ENCODE measurements around the gene TST.

TST gene

DNA sequence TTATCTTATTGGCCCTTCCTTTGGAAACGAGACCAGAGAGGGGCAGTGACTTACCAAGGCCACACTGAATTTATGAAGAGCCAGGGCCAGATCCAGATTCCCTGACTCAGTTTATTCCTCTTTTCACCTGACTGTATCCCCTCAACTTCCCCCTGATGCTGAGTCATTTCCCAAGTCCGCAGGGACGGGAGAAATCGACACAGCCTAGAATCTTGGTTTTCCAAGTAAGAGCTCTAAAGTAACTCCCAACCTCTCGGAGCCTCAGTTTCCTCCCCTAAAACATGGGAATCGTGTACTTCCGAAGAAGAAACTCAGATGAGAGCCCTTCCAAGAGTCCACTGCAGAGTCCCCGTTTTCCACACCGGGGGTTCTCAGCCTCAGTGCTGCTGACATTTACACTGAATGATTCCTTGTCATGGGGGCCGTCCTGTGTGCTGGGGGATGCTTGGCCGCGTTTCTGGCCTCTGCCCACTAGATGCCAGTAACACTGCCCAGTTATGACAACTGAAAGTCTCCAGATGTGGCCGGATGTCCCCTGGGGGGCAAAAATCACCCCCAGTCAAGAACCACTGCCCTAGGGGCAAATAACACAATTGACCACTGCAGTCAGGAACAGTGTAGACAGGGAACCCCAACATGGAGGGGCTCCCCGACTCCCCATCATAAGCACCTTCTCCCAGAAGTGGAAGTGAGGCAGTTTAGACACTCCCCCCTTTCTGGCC lies 11.5 kb upstream of the TST start:
- no peak for DNase-seq

DNA sequence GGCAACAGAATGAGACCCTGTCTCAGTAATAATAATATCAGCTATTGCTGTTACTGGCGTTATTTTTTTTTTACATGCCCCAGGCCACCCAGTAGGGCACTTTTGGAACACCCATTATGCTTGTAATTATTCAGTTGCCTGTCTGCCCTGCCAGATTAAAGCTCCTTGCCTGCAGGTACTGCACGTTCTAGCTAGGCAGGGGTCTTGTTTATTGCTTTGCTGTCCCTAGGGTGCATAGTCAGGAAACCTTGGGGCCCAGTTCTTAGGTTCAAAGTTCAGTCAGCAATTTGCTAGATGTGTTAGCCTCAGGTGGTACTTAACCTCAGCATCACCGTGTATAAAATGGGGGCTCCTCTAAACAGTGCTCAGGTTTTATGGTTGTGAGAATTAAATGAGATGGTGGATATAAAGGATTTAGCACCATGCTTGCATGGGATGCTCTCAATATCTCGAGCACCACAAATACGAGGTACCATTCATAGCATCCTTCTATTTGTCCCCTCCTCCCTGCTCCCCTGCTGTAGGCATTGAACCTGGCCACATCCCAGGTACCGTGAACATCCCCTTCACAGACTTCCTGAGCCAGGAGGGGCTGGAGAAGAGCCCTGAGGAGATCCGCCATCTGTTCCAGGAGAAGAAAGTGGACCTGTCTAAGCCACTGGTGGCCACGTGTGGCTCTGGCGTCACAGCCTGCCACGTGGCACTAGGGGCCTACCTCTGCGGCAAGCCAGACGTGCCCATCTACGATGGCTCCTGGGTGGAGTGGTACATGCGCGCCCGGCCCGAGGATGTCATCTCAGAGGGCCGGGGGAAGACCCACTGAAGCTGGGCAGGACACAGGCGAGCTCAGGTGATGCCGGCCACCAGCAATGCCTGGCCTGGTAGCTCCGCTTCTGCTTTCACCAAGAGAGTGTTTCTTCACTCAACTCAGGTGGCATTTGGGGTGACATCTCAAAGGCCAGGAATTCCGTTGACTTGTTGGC lies 9.7 kb upstream of the TST start:
- DNase-seq, result no peak

DNA sequence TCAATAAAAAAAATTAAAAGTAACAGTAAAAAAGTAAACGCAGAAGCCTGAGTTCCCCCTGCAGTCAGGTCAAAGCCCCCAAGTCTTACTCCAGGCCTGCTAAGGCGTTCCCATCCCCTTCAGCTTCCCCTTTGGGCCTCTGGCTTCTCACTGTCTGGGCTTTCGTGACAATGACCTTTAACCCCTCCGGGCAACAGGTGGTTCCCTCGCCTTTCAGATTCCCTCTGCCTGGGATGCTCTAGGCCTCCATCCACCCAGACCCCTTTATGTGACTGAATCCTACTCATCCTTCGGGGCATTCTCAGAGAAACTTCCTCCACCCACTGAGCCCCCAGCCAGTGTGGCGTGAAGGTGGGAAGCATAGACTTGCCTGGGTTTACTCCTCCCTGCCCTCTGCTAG lies 8.3 kb upstream of the TST start:
- DNase-seq, result no peak

DNA sequence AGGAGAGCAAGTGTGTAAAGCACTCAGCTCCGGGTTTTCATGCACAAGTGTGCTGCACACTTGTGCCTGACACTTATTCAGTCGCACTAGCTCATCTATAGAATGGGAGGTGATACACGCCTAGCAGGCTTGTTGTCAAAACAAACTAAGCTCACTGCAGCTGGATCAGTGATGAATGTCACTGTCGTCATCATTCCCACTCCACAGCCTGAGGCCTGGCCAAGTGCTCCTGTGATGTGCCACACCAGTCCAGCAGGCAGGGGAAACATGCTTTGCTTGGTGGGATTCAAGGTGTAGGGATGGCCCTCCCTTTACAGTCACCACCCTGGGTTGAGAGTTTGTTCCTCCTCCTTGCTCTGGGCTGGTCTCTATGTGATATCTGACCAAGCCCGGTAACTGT lies 7.1 kb upstream of the TST start:
- no peak for DNase-seq

DNA sequence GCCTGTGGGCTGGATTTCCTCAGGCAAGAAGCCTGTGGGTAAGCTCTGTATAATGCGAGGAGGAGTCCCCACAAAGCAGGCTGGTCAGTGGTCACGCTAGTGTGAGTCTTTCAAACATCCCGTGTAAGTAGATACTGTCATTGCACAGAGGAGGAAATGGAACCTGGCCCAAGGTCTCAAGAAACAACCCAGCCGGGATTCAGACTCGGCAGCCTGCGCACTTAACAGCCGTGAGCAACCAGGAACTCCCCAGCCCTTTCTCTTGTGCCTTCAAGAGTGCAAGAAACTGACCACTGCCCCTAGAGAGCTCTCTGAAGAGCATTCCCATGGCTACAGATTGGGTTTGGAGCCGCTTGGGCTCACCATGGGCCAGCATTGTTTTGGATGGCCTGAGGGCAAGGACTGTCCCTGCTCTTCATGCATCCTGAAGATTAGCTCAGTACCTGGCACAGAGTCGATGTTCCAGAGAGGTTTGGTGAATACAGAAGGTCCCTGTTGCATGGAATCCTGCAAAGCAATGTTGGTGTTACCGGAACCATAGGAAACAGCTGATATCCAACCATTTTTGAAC lies 6.3 kb upstream of the TST start:
- DNase-seq, result no peak

DNA sequence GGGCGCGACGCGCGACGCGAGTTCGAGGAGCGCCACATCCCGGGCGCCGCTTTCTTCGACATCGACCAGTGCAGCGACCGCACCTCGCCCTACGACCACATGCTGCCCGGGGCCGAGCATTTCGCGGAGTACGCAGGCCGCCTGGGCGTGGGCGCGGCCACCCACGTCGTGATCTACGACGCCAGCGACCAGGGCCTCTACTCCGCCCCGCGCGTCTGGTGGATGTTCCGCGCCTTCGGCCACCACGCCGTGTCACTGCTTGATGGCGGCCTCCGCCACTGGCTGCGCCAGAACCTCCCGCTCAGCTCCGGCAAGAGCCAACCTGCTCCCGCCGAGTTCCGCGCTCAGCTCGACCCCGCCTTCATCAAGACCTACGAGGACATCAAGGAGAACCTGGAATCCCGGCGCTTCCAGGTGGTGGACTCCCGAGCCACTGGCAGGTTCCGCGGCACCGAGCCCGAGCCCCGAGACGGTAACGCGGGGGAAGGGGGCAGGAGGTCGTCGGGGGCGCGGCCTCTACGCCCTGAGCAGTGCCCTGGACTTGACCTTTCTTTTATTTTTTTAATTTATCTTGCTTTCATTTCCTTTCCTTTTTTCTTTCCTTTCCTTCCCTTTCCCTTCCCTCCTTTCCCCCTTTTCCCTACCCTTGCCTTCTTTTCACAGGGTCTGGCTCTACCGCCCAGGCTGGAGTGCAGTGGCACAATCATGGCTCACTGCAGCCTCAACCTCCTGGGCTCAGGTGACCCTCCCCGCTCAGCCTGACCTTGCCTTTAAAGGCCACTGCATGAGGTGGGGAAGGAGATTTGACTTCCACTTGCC lies 5.3 kb upstream of the TST start:
- no peak for DNase-seq

DNA sequence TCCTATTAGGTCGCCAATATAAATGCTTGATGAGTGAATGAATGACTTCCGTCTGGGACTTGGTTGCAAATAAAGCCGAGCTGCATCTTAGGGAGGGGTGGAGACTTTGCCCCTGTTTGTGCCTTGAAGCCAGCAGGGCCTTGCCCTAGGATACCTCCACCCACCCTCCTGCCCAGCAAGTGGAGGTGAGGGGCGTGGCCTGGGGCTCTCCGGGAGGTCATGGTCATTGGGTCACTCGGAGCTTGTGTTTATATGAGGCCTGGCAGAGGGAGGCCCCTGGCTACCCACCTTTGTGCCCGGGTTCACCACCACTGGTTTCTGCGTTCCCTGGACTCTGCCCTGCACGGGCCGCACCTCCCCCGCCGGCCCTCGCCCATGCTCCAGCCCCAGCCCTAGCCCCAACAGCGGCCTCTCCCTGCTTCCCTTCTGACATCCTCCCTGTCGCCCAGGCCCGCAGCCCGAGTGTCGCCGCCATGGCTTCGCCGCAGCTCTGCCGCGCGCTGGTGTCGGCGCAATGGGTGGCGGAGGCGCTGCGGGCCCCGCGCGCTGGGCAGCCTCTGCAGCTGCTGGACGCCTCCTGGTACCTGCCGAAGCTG lies 4.6 kb upstream of the TST start:
- no peak for DNase-seq

DNA sequence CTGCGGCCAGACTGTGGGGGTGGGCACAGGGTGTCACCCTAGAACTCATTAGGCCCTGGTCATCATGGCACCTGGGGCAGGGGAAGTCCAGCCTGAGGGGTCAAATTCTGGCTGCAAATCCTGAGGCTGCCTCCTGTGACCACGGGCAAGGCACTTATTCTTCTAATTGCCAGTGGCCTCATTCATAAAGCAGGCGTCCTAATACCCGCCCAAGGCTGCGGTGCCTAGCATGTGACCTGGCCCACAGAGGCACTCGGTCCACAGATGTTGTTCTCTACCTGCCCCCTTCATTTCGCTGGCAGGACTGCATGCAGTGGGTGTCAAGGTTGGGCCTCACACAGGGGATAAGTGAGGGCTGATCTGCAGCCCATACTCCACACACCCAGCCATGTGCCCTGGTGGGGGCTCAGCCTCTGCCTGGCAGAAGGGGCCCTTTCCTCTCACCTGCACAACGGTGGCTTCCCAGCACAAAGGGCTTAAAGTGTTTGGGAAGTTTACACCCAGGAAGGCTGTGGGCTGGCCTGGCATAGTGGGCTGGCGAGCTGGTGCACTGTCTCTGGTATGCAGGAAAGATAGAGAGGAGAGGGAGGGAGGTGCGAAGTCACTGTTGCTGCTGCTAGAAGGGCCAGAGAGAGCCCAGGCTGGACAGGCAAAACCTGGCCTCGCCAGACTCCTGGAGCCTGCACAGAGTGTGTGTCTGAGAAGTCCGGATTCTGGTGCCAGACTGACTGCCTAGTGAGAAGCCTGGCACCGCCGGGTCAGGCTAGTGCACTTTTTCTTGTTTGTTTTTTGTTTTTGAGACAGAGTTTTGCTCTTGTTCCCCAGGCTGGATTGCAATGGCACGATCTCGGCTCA lies 3.5 kb upstream of the TST start:
- DNase-seq, result no peak

DNA sequence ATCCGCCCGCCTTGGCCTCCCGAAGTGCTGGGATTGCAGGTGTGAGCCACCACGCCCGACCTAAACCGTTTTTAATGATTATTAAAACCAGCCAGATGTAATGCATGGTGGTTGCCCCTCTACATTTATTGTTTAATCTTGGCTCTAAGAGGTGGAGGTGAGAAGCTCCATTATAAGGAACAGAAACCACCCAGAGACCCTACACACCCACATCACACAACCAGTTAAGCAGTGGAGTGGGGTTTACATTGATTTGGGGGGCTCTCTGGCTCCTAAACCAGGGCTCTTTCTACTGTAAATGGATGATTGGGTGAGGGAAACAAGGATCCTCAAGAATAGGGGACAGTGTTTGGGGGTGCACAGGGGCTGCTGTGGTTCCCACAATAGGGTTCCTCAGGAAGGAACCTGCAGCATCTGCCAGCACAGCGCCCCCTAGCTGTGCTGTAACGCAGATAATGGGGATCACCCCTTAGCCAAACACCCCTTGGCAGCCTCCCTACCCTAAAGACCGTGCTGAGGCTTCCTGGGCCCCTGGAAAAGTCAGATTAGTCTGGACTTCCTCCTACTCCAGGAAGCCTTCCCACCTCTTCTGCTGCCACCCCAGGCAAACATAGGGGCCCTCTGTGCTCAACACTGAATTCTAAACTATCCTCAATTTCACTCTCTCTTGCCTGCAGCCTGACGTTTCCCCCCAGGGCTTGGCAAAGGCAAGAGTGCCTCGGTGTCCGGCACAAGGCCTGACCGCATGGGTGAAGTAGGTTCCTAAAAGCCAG lies 2.6 kb upstream of the TST start:
- DNase-seq, result no peak

DNA sequence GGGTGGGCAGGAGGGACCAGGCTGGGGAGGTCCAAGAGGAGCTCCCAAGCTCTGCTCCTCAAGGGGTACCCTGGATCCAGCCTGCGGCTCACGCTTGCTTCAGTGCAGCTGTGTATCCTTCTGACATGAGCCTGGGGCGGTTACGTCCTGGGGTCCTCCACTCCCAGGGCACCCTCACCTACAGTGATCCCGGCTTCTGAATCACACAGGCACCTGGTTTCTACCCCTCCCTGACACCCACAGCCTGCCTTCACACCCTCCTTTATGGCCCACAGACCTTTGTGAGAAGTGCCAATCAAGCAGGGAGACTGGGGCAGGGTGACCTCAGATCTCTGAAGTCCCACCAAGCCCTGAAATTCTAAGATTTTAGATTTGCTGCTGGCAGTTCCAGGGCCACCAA lies 1.8 kb upstream of the TST start:
- DNase-seq, result no peak

DNA sequence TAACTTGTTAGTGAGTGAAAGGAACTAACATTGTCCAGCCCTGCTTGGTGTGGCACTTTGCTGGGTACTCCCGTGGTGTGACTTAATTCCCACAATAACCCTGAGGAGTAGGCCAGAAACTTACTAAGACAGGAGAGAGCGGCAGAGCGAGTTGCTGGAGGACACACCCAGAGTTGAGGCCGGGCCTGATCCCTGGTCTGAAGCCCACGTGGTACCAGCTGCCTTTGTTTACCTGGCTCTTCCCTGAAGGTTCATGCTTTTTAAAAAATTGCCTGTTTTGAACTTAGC lies 889 bp upstream of the TST start:
- DNase-seq, result no peak

DNA sequence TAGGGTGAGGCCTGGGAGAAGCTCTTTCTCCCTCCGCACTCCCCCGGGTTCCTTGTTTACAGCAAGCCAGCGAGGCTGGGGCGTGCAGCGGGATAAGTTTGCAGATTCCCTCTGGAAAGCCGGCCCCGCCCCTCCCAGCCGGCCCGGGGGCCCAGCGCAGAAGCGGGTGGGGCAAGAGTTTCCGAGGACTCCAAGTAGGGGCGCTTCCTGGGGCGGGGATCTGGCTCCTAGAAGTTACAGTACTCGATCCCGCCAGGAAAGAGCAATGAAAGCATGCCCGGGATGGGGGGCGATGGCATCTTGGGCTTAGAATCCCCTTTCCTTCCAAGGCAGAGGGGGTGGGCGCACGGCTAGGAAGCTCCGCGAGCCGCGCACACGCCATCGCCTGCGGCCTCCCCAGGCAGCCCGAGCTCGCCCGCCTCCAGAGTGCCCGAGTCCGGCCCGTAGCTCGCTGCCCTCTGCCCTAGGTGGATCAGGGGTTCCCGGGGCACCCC lies 385 bp downstream of the TST start:
- no peak for DNase-seq

DNA sequence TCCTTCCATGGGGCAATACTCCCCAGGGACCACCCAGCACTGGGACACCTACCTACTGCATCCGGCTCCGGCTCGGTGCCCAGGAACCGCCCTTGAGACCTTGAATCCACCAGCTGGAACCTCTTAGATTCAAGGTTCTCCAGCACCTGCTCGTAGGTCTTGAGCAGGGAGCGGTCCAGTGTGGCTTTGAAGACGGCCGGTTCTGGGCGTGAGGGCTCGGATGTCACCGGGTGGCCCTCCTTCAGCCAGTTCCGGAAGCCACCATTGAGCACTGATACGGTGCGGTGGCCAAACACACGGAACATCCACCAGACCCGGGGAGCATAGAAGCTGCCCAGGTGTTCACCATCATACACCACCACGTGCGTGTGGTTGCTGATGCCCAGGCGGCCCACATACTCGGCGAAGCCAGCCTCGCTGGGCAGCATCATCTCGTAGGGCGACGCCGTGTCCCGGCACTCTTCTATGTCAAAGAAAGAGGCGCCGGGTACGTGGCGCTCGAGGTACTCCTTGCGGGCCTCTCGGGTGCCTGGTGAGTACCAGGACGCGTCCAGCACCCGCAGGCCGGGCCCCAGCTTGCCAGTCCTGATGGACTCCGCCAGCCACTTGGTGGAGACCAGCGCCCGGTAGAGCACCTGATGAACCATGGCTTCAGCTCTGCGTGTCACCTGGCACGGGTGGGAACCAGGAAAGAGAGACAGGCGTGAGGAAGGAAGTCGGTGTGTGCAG lies 997 bp downstream of the TST start:
- no peak for DNase-seq

DNA sequence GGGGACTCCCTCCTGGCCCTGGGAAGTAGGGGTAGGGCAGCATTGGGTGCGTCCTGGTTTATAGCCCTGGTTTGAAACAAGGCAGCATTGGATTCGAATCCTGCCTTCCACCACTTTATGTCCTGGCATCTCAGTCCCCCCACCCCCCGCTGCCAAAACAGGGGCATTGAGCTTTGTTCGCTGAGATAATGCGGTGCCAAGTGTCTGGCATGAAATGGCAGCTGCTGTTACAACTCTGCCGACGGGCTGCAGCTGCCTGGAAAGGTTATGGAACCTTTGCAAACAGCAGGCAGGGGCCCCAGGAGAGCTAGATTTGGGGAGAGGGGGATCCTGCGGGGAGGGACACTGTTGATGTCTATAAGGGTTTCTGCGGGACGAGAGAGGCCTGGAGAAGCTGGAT lies 1.9 kb downstream of the TST start:
- no peak for DNase-seq

DNA sequence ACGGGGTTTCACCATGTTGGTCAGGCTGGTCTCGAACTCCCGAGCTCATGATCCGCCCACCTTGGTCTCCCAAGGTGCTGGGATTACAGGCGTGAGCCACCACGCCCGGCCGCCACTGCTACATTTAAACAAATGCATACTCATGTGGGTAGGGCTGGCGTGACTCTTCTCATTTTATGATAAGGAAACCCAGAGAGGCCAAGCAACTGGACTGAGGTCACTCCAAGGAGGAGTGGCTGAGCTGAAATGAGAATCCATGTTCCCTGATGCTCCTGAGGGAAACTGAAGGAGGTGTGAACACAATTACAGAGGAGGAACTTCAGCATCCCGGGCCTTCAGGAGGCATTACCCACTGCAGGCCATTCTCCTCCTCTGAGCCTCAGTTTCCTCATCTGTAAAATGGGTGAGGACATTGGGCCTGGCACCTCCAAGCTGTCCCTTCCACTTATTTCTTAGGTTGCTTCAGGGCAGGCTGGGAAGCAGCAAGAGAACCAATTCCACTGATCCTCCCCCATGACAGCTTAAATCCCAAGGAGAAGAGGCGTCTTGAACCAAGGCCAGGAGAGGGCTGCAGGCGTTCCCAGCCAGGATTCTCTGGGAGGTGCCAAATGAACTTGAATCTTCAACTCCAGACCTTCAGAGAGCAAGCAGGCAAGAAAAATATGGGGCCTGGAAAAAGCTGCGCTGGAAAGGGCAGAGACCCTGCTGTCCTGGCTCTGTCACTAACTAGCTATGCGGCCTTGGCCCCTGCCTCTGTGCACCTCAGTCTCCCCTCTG lies 2.9 kb downstream of the TST start:
- no peak for DNase-seq

DNA sequence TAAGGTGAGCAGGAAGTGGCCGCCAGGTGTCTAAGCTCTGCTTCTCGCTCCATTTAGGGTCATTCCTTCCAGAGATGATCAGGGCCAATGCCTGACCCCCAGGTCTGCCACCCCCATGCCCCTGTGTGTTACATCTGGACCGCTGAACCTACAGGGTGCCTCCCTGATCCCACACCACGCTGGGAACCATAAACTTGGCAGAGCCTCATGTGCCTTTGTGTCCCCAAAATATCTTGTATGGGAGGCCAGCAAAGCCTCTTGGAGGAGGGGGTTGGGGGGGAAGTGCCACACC lies 3.7 kb downstream of the TST start:
- DNase-seq, result no peak

DNA sequence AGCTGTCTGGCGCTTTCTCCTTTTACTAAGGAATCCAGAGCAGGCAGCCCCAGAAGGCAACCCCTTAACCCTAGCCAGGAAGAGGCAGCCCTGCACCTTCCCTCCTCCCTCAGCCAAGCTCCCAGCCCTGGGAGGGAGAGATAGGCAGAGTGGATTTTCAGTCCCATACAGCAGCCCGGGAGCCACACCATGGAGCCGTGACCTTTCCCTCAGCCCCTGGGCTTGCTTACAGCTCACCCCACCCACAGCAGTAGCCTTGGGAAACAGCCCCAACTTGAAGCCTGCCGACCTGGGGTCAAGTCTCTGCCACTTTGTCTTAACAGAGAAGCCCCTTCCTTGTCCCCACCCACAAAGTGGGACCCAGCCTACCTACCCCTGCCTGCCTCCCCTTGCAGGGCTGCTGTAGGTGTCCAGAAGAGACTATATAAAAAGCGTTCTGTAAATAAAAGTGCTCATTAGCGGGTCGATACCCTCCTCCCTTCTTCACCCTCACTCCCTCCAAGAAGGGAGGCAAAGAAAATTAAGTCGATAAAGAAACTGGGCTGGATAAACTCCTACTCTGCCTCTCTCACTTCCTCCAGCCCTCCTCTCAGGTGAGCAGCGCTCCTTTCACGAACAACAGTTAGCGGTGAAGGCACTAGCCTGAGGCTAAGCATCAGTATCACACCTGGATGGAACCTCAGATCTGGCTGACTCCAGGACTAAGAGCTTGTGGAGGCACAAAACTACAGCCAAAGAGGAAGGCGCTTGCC lies 4.2 kb downstream of the TST start:
- DNase-seq, result no peak

DNA sequence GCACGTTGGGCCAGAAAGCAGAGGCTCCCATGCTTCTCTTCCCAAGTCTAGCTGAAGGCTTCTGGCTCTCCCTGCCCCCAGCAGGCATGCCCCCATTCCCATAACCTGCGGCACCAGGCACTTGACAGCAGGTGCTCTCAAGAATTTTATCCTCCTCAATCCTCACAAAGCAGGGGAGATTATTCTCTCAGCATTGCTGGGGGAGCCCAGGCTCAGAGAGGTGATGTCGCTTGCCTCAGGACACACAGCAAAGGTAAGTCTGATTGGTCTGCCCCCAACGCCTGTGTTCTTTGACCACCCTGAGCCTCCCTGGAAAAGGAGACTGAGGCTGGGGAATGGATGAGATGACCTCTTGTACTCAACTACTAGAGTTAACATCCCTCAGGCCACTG lies 4.8 kb downstream of the TST start:
- no peak for DNase-seq

DNA sequence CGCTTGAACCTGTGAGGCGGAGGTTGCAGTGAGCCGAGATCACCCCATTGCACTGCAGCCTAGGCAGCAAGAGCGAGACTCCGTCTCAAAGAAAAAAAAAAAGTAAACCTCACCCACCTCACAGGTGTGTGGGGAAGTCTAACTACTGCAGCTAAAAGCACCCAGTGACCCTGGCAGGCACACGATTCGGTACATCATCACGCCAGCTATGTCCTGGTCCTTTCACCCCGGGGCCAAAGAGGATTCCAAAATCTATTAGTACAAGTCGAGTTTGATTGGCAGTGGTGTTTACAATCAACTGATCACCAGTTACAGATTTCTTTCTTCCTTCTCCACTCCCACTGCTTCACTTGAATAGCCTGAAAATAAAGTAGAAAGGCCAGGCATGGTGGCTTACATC lies 6.3 kb downstream of the TST start:
- no peak for DNase-seq

Data from NCI-H774 (cell line).